Lung (tissue), 12 donors: Measurements from ENCODE around the gene FLT1. TPM values are rescaled to one million over a fixed set of nuclear protein-coding genes. Genes with fewer than 3 reads are reported as not detected.

Experiments
- ATAC-seq: fragments of 200-7000 bp; cut with Tn5 transposase; one replicate; pipeline ENCODE4 v1.9.1; 2020; ENCODE audit warnings: moderate number of reproducible peaks; ENCODE audit not compliant: insufficient read depth, low FRiP score
- DNase-seq, 3 donors: peaks; one replicate each; pipeline ENCODE4 v3.0.0-alpha.2; 2013 to 2017
- H3K27ac ChIP-seq, 2 donors: one replicate each; pipeline ENCODE4 v1.5.1; 2013; ENCODE audit warnings: mild to moderate bottlenecking in 2 of 2, moderate library complexity in 2 of 2, control low read depth in 1 of 2, inconsistent platforms in 1 of 2, low read depth in 1 of 2, low read length in 1 of 2
- H3K27me3 ChIP-seq, 3 donors: one replicate each; pipeline ENCODE4 v1.5.1; 2013; ENCODE audit warnings: low read length in 2 of 3; ENCODE audit not compliant: control insufficient read depth in 3 of 3, insufficient read depth in 3 of 3
- H3K36me3 ChIP-seq, 4 donors: one replicate each; pipeline ENCODE4 v1.5.1; 2013; ENCODE audit warnings: low read length in 4 of 4, mild to moderate bottlenecking in 1 of 4, moderate library complexity in 1 of 4; ENCODE audit not compliant: control insufficient read depth in 4 of 4, insufficient read depth in 4 of 4
- H3K4me1 ChIP-seq, 5 donors: one replicate each; pipeline ENCODE4 v1.5.1; 2013; ENCODE audit warnings: low read length in 5 of 5, mild to moderate bottlenecking in 2 of 5, moderate library complexity in 1 of 5; ENCODE audit not compliant: control insufficient read depth in 5 of 5, insufficient read depth in 5 of 5
- H3K4me3 ChIP-seq: one replicate; pipeline ENCODE4 v1.5.1; 2013; ENCODE audit warnings: mild to moderate bottlenecking, control low read depth, moderate library complexity
- H3K9ac ChIP-seq, 2 donors: one replicate each; pipeline ENCODE4 v1.5.1; 2013; ENCODE audit warnings: low read length in 2 of 2, control low read depth in 1 of 2; ENCODE audit not compliant: insufficient read depth in 1 of 2
- H3K9me3 ChIP-seq, 4 donors: one replicate each; pipeline ENCODE4 v1.5.1; 2013; ENCODE audit warnings: low read length in 3 of 4, mild to moderate bottlenecking in 1 of 4, moderate library complexity in 1 of 4; ENCODE audit not compliant: control insufficient read depth in 4 of 4, insufficient read depth in 3 of 4
- CTCF ChIP-seq: IDR thresholded peaks from 2 replicates; pipeline ENCODE4 v1.5.1; 2012; ENCODE audit warnings: mild to moderate bottlenecking; ENCODE audit errors: control extremely low read depth, extremely low read depth
- WGBS, 2 donors: extraction: QIAGEN DNeasy Blood & Tissue Kit; methylation state at CpG; one replicate each; pipeline ENCODE4 v1.1.7; 2013; 5-methylcytosine and 5-hydroxymethylcytosine counted together
- polyA plus RNA-seq, 2 donors: library from polyadenylated mRNA; stranded (reverse); fragments of 200-250 nt; gene quantifications; one replicate each; pipeline ENCODE4 v1.2.1, GENCODE V29; 2013
- total RNA-seq, 2 donors: library from RNA; depleted of rRNA in 1 of 2; stranded (reverse); fragments of >200 nt in 1 of 2; gene quantifications; one replicate each; pipeline ENCODE4 v1.2.1, GENCODE V29; 2014 to 2021
- donor health status: control.
- donor health status: control.
- donor health status: Bipolar disorder and iron deficiency.
- donor health status: healthy.
- donor health status: DM: yes; HTN: yes; CAD: no.

FLT1 gene
- total and polyA plus RNA-seq, 4 donors: 4.7 to 71.3 (median 42.2) TPM

GRCh38 chr13:28380319-28380718 is 114.6 kb downstream of the FLT1 start:
- 90 to 91% methylated on average over 3 of the region's 3 CpGs for WGBS, 2 donors
- H3K27ac ChIP-seq: no peak overlapping the region
- ATAC-seq (no peak), DNase-seq (no peak)
- H3K4me3 ChIP-seq: no peak overlapping the region
- H3K4me1 ChIP-seq: peaks cover 0 to 8% (median 0%) of the 10 kb centered on the region in 5 donors
- no peaks in the 10 kb centered on the region for H3K9me3 ChIP-seq
- H3K9ac ChIP-seq: no peak overlapping the region
- no peak for TF ChIP-seq CTCF
- no peaks in the 10 kb centered on the region for H3K36me3 ChIP-seq
- no peaks in the 10 kb centered on the region for H3K27me3 ChIP-seq

- Histone ChIP-seq H3K27ac (no peak overlapping the region), H3K36me3 (no peaks in the 10 kb centered on the region), H3K27me3 (no peaks in the 10 kb centered on the region), H3K9me3 (no peaks in the 10 kb centered on the region), H3K4me3 (no peak overlapping the region), H3K9ac (no peak overlapping the region), H3K4me1 (peaks cover 0 to 8% (median 0%) of the 10 kb centered on the region in 5 donors)
- ATAC-seq: no peak
- WGBS, 2 donors: 81 to 84% methylated on average over 12 of the region's 12 CpGs
- TF ChIP-seq CTCF: no peak
- no peak for DNase-seq
Measured at GRCh38 chr13:28379371-28380083, 115.4 kb downstream of the FLT1 start.

GRCh38 chr13:28376604-28377003 is 118.3 kb downstream of the FLT1 start:
- Histone ChIP-seq H3K9me3 (no peaks in the 10 kb centered on the region), H3K4me1 (peaks cover 0 to 8% (median 0%) of the 10 kb centered on the region in 5 donors), H3K36me3 (no peaks in the 10 kb centered on the region), H3K27ac (peak overlapping the region in 1 of 2 donors; percentile 17), H3K27me3 (no peaks in the 10 kb centered on the region), H3K9ac (no peak overlapping the region), H3K4me3 (no peak overlapping the region)
- ATAC-seq: no peak
- peak in 2 of 3 donors; percentile 39 to 46 for DNase-seq
- no peak for TF ChIP-seq CTCF
- WGBS, 2 donors: 62 to 75% methylated on average over 2 of the region's 2 CpGs
